Activated CD4-positive, alpha-beta T cell treated with anti-CD3 and anti-CD28 coated beads for 36 hours (primary cell): ENCODE data around the gene SERGEF. TPM values are rescaled to one million over a fixed set of nuclear protein-coding genes. Genes with fewer than 3 reads are reported as not detected.

Experiments used
- ATAC-seq: fragments of 200-7000 bp; cut with Tn5 transposase; one replicate; pipeline ENCODE4 v1.10.0; 2021; ENCODE audit warnings: mild to moderate bottlenecking, moderate library complexity
- CTCF ChIA-PET: fragments of 350-600 bp; sonication (Branson Sonifier 250); formaldehyde crosslinking; loops from one replicate; lab custom pipeline; 2021; ENCODE audit warnings: antibody characterized with exemption; lab: Charles Lee
- POLR2A ChIA-PET: fragments of 350-600 bp; sonication (Branson Sonifier 250); formaldehyde crosslinking; loops from one replicate; lab custom pipeline; 2021; ENCODE audit warnings: antibody characterized with exemption, inconsistent platforms; lab: Charles Lee
- DNase-seq: peaks from one replicate; pipeline ENCODE4 v3.0.0-alpha.2; 2020
- H3K27ac Mint-ChIP-seq: one replicate; pipeline ENCODE4 v1.8.0; 2021; ENCODE audit warnings: mixed read lengths
- H3K27me3 Mint-ChIP-seq: one replicate; pipeline ENCODE4 v1.8.0; 2021; ENCODE audit warnings: mixed read lengths
- H3K36me3 Mint-ChIP-seq: one replicate; pipeline ENCODE4 v1.8.0; 2021; ENCODE audit warnings: low read depth, mixed read lengths
- H3K4me1 Mint-ChIP-seq: one replicate; pipeline ENCODE4 v1.8.0; 2021; ENCODE audit warnings: mixed read lengths
- H3K4me3 Mint-ChIP-seq: one replicate; pipeline ENCODE4 v1.8.0; 2021; ENCODE audit warnings: mild to moderate bottlenecking, moderate library complexity, mixed read lengths
- H3K9me3 Mint-ChIP-seq: one replicate; pipeline ENCODE4 v1.8.0; 2021; ENCODE audit warnings: low read depth, mixed read lengths
- intact Hi-C, 2 experiments: fragments of 100-400 bp; cut with DNase I in 1 of 2; cut with micrococcal nuclease in 1 of 2; formaldehyde crosslinking; loops; one replicate each; pipeline versions ENCODE4 v1.14.2 to v1.15.1; 2022 to 2024; cut with DNase I, micrococcal nuclease
- total RNA-seq, 2 experiments: library from RNA; stranded (reverse); gene quantifications; one replicate each; pipeline ENCODE4 v1.2.3, GENCODE V29; 2021

Gene SERGEF
- total RNA-seq, 2 experiments from 2014 or later, result 47.5 to 57.5 TPM

GRCh38 chr11:17811352-17811751, 201.5 kb downstream of the SERGEF start:
- H3K36me3 Mint-ChIP-seq, result peaks cover 6% of the 10 kb centered on the region
- H3K4me1 Mint-ChIP-seq, result no peaks in the 10 kb centered on the region
- no peaks in the 10 kb centered on the region for H3K9me3 Mint-ChIP-seq
- H3K27me3 Mint-ChIP-seq, result no peaks in the 10 kb centered on the region
- CTCF ChIA-PET, result interaction anchor here (1.7 kb wide), 1 partner anchor 12 kb away, joined by 3 read pairs; no protein-coding TSS in a partner anchor
- ATAC-seq, result no peak
- intact Hi-C loops, result no loop called here
- no peak overlapping the region for H3K27ac Mint-ChIP-seq
- POLR2A ChIA-PET, result no interaction called here
- H3K4me3 Mint-ChIP-seq, result no peak overlapping the region
- DNase-seq, result no peak

- H3K4me1 Mint-ChIP-seq, result no peaks in the 10 kb centered on the region
- ChIA-PET CTCF (interaction anchor here (1.7 kb wide), 1 partner anchor 12 kb away, joined by 3 read pairs; no protein-coding TSS in a partner anchor), POLR2A (no interaction called here)
- no peak overlapping the region for H3K27ac Mint-ChIP-seq
- intact Hi-C loops, result no loop called here
- H3K36me3 Mint-ChIP-seq, result peaks cover 6% of the 10 kb centered on the region
- no peaks in the 10 kb centered on the region for H3K9me3 Mint-ChIP-seq
- ATAC-seq (no peak), DNase-seq (no peak)
- no peaks in the 10 kb centered on the region for H3K27me3 Mint-ChIP-seq
- H3K4me3 Mint-ChIP-seq, result no peak overlapping the region
Measured at GRCh38 chr11:17810746-17811145, 202.1 kb downstream of the SERGEF start.

- DNase-seq, result no peak
- no peak overlapping the region for H3K27ac Mint-ChIP-seq
- CTCF ChIA-PET, result no interaction called here
- intact Hi-C loops, result no loop called here
- no peak overlapping the region for H3K4me3 Mint-ChIP-seq
- no peaks in the 10 kb centered on the region for H3K4me1 Mint-ChIP-seq
- no peaks in the 10 kb centered on the region for H3K27me3 Mint-ChIP-seq
- POLR2A ChIA-PET, result no interaction called here
- peaks cover 6% of the 10 kb centered on the region for H3K36me3 Mint-ChIP-seq
- H3K9me3 Mint-ChIP-seq, result no peaks in the 10 kb centered on the region
- ATAC-seq, result no peak
Measured at GRCh38 chr11:17810041-17810440, 202.8 kb downstream of the SERGEF start.

GRCh38 chr11:17807034-17807433, 205.8 kb downstream of the SERGEF start:
- Mint-ChIP-seq H3K4me1 (no peaks in the 10 kb centered on the region), H3K9me3 (no peaks in the 10 kb centered on the region), H3K27me3 (no peaks in the 10 kb centered on the region), H3K27ac (no peak overlapping the region), H3K36me3 (peaks cover 2% of the 10 kb centered on the region), H3K4me3 (no peak overlapping the region)
- POLR2A ChIA-PET, result no interaction called here
- CTCF ChIA-PET, result interaction anchor here (0.6 kb wide), 1 partner anchor 170 kb away, joined by 3 read pairs; no protein-coding TSS in a partner anchor
- ATAC-seq, result no peak
- DNase-seq, result no peak
- intact Hi-C loops, result no loop called here

GRCh38 chr11:17805873-17806272, 207.0 kb downstream of the SERGEF start:
- Mint-ChIP-seq H3K4me3 (no peak overlapping the region), H3K27me3 (no peaks in the 10 kb centered on the region), H3K4me1 (no peaks in the 10 kb centered on the region), H3K9me3 (no peaks in the 10 kb centered on the region), H3K27ac (no peak overlapping the region), H3K36me3 (peaks cover 6% of the 10 kb centered on the region)
- DNase-seq (no peak), ATAC-seq (no peak)
- POLR2A ChIA-PET, result no interaction called here
- intact Hi-C loops, result no loop called here
- CTCF ChIA-PET, result interaction anchor here (1.2 kb wide), 1 partner anchor 37 kb away, joined by 3 read pairs; no protein-coding TSS in a partner anchor

- H3K36me3 Mint-ChIP-seq, result peaks cover 6% of the 10 kb centered on the region
- intact Hi-C loops, result no loop called here
- H3K27me3 Mint-ChIP-seq, result no peaks in the 10 kb centered on the region
- no peak overlapping the region for H3K4me3 Mint-ChIP-seq
- no peak for ATAC-seq
- no peak for DNase-seq
- H3K4me1 Mint-ChIP-seq, result no peaks in the 10 kb centered on the region
- H3K27ac Mint-ChIP-seq, result no peak overlapping the region
- POLR2A ChIA-PET, result no interaction called here
- CTCF ChIA-PET, result no interaction called here
- H3K9me3 Mint-ChIP-seq, result no peaks in the 10 kb centered on the region
Measured at GRCh38 chr11:17805043-17805442, 207.8 kb downstream of the SERGEF start.

GRCh38 chr11:17803754-17804334, 209.0 kb downstream of the SERGEF start:
- Mint-ChIP-seq H3K9me3 (no peaks in the 10 kb centered on the region), H3K4me3 (no peak overlapping the region), H3K4me1 (no peaks in the 10 kb centered on the region), H3K27me3 (no peaks in the 10 kb centered on the region), H3K27ac (no peak overlapping the region), H3K36me3 (peaks cover 6% of the 10 kb centered on the region)
- intact Hi-C loops, result no loop called here
- DNase-seq, result no peak
- CTCF ChIA-PET, result no interaction called here
- POLR2A ChIA-PET, result no interaction called here
- no peak for ATAC-seq

GRCh38 chr11:17802491-17802890, 210.4 kb downstream of the SERGEF start:
- CTCF ChIA-PET, result interaction anchor here (1.5 kb wide), 1 partner anchor 73 kb away, joined by 3 read pairs; no protein-coding TSS in a partner anchor
- no peak for DNase-seq
- ATAC-seq, result no peak
- Mint-ChIP-seq H3K27ac (no peak overlapping the region), H3K4me3 (no peak overlapping the region), H3K9me3 (no peaks in the 10 kb centered on the region), H3K27me3 (no peaks in the 10 kb centered on the region), H3K4me1 (no peaks in the 10 kb centered on the region), H3K36me3 (peaks cover 4% of the 10 kb centered on the region)
- intact Hi-C loops, result no loop called here
- POLR2A ChIA-PET, result interaction anchor here (0.7 kb wide), 1 partner anchor 285 kb away, joined by 3 read pairs; no protein-coding TSS in a partner anchor

- H3K4me1 Mint-ChIP-seq, result no peaks in the 10 kb centered on the region
- ATAC-seq (no peak), DNase-seq (no peak)
- H3K27me3 Mint-ChIP-seq, result no peaks in the 10 kb centered on the region
- ChIA-PET POLR2A (no interaction called here), CTCF (interaction anchor here (0.5 to 1.5 kb wide), 2 partner anchors 72 to 413 kb away, joined by 3 read pairs; partner anchors contain the start of gene KCNJ11)
- H3K36me3 Mint-ChIP-seq, result peaks cover 4% of the 10 kb centered on the region
- no peak overlapping the region for H3K27ac Mint-ChIP-seq
- intact Hi-C loops, result no loop called here
- no peak overlapping the region for H3K4me3 Mint-ChIP-seq
- no peaks in the 10 kb centered on the region for H3K9me3 Mint-ChIP-seq
Measured at GRCh38 chr11:17801166-17801565, 211.7 kb downstream of the SERGEF start.

- intact Hi-C loops, result no loop called here
- H3K9me3 Mint-ChIP-seq, result no peaks in the 10 kb centered on the region
- H3K4me1 Mint-ChIP-seq, result no peaks in the 10 kb centered on the region
- ATAC-seq (no peak), DNase-seq (no peak)
- peaks cover 4% of the 10 kb centered on the region for H3K36me3 Mint-ChIP-seq
- ChIA-PET POLR2A (no interaction called here), CTCF (interaction anchor here (0.5 to 1.0 kb wide), 2 partner anchors 12 to 1273 kb away, joined by 3 read pairs; no protein-coding TSS in a partner anchor)
- H3K27me3 Mint-ChIP-seq, result no peaks in the 10 kb centered on the region
- H3K27ac Mint-ChIP-seq, result no peak overlapping the region
- H3K4me3 Mint-ChIP-seq, result no peak overlapping the region
Measured at GRCh38 chr11:17799147-17799546, 213.7 kb downstream of the SERGEF start.

- no peaks in the 10 kb centered on the region for H3K27me3 Mint-ChIP-seq
- POLR2A ChIA-PET, result no interaction called here
- intact Hi-C loops, result no loop called here
- H3K4me3 Mint-ChIP-seq, result no peak overlapping the region
- ATAC-seq, result no peak
- no peaks in the 10 kb centered on the region for H3K4me1 Mint-ChIP-seq
- H3K9me3 Mint-ChIP-seq, result no peaks in the 10 kb centered on the region
- peaks cover 4% of the 10 kb centered on the region for H3K36me3 Mint-ChIP-seq
- CTCF ChIA-PET, result interaction anchor here (0.5 to 1.0 kb wide), 2 partner anchors 12 to 1274 kb away, joined by 3 read pairs; no protein-coding TSS in a partner anchor
- DNase-seq, result no peak
- H3K27ac Mint-ChIP-seq, result no peak overlapping the region
Measured at GRCh38 chr11:17798716-17799115, 214.1 kb downstream of the SERGEF start.

- H3K4me3 Mint-ChIP-seq, result no peak overlapping the region
- peaks cover 4% of the 10 kb centered on the region for H3K36me3 Mint-ChIP-seq
- H3K4me1 Mint-ChIP-seq, result no peaks in the 10 kb centered on the region
- intact Hi-C loops, result no loop called here
- H3K9me3 Mint-ChIP-seq, result no peaks in the 10 kb centered on the region
- POLR2A ChIA-PET, result no interaction called here
- ATAC-seq (no peak), DNase-seq (no peak)
- H3K27ac Mint-ChIP-seq, result no peak overlapping the region
- no peaks in the 10 kb centered on the region for H3K27me3 Mint-ChIP-seq
- CTCF ChIA-PET, result interaction anchor here (0.5 kb wide), 1 partner anchor 1274 kb away, joined by 3 read pairs; no protein-coding TSS in a partner anchor
Measured at GRCh38 chr11:17798253-17798652, 214.6 kb downstream of the SERGEF start.
